HepG2 (cell line): Measurements from ENCODE around the gene LRRTM1. TPM values are rescaled to one million over a fixed set of nuclear protein-coding genes. Genes with fewer than 3 reads are reported as not detected.

Source experiments
- ATAC-seq: fragments of 200-7000 bp; cut with Tn5 transposase; 3 replicates; pipeline ENCODE4 v1.9.1; 2020; ENCODE audit warnings: mild to moderate bottlenecking, moderate library complexity
- BruUV-seq: library from RNA; stranded (reverse); fragments of 400-500 nt; replicated peaks from 2 replicates; lab custom pipeline; 2021; lab: Mats Ljungman, UMichigan
- CTCF ChIA-PET: fragments of 300-600 bp; formaldehyde crosslinking; extraction: SDS; loops from one replicate; lab custom pipeline; 2021; ENCODE audit warnings: low total read pairs, inconsistent platforms, low intra/inter-chr PET ratio; lab: Yijun Ruan, JAX
- POLR2A ChIA-PET: fragments of 350-600 bp; sonication (Branson Sonifier 250); formaldehyde crosslinking; loops from one replicate; lab custom pipeline; 2020; ENCODE audit warnings: antibody characterized with exemption, inconsistent platforms; lab: Yijun Ruan, JAX
- DNase-seq: peaks from one replicate; pipeline ENCODE4 v3.0.0-alpha.2; 2015; ENCODE audit warnings: low spot score
- FAIRE-seq: peaks from 3 replicates; lab custom pipeline; 2011; peaks lifted over from hg19 to GRCh38; lab: Jason Lieb, UNC
- H2AFZ ChIP-seq: one replicate; pipeline ENCODE4 v1.6.1; 2011; ENCODE audit warnings: low read length, inconsistent platforms
- H3K27ac ChIP-seq: fragments of 300-600 bp; 3 replicates; pipeline ENCODE4 v1.8.0; 2011; ENCODE audit warnings: mixed run types, mild to moderate bottlenecking, mixed read lengths, low read length, inconsistent platforms; ENCODE audit not compliant: insufficient read depth; ENCODE audit errors: extremely low read length
- H3K27me3 ChIP-seq, 2 experiments: fragments of 200-600 bp in 1 of 2; 2 replicates in 1 of 2; 3 replicates in 1 of 2; pipeline versions ENCODE4 v1.6.0 to v1.8.0; 2011; ENCODE audit warnings: low read length in 2 of 2, mild to moderate bottlenecking in 2 of 2, moderate library complexity in 2 of 2, inconsistent platforms in 1 of 2; ENCODE audit not compliant: insufficient read depth in 2 of 2, control insufficient read depth in 1 of 2
- H3K36me3 ChIP-seq, 2 experiments: fragments of 200-600 bp in 1 of 2; replicated peaks in 1 of 2; 2 replicates in 1 of 2; 3 replicates in 1 of 2; pipeline versions ENCODE4 v1.5.1 to v1.8.0; 2011; ENCODE audit warnings: low read length in 2 of 2, inconsistent platforms in 1 of 2; ENCODE audit not compliant: insufficient read depth in 2 of 2, control insufficient read depth in 1 of 2
- H3K4me1 ChIP-seq: 2 replicates; pipeline ENCODE4 v1.5.1; 2012; ENCODE audit warnings: low read length, inconsistent platforms; ENCODE audit not compliant: insufficient read depth
- H3K4me2 ChIP-seq: 2 replicates; pipeline ENCODE4 v1.6.0; 2011; ENCODE audit warnings: low read depth, low read length, inconsistent platforms
- H3K4me3 ChIP-seq, 3 experiments: fragments of 200-600 bp in 1 of 3; sonication (generic), shearing (Covaris generic) in 1 of 3; replicated peaks in 1 of 3; 2 replicates each; pipeline ENCODE4 v1.5.1; 2011 to 2016; ENCODE audit warnings: low read length in 3 of 3, inconsistent platforms in 2 of 3, low read depth in 2 of 3, mild to moderate bottlenecking in 2 of 3, control low read depth in 1 of 3, mixed read lengths in 1 of 3; ENCODE audit not compliant: insufficient read depth in 1 of 3
- H3K79me2 ChIP-seq: one replicate; pipeline ENCODE4 v1.6.1; 2011; ENCODE audit warnings: low read length, inconsistent platforms; ENCODE audit not compliant: insufficient read depth
- H3K9ac ChIP-seq: 2 replicates; pipeline ENCODE4 v1.6.0; 2011; ENCODE audit warnings: mild to moderate bottlenecking, low read depth, low read length, inconsistent platforms; ENCODE audit not compliant: insufficient read depth
- H3K9me3 ChIP-seq: 2 replicates; pipeline ENCODE4 v1.5.1; 2012; ENCODE audit warnings: mild to moderate bottlenecking, low read length
- H4K20me1 ChIP-seq: 2 replicates; pipeline ENCODE4 v1.6.0; 2011; ENCODE audit warnings: inconsistent platforms, mild to moderate bottlenecking, low read length, moderate library complexity; ENCODE audit not compliant: insufficient read depth
- BORCS8-MEF2B ChIP-seq: sonication (generic); formaldehyde crosslinking; IDR thresholded peaks from 2 replicates; pipeline ENCODE4 v1.8.0; 2022; ENCODE audit warnings: mild to moderate bottlenecking, missing genetic modification reagents
- GTF3A ChIP-seq: sonication (generic); formaldehyde crosslinking; conservative IDR thresholded peaks from 2 replicates; pipeline ENCODE4 v1.4.0; 2020; ENCODE audit warnings: mild to moderate bottlenecking, missing genetic modification reagents
- HDAC2 ChIP-seq: sonication (generic); formaldehyde crosslinking; IDR thresholded peaks from 2 replicates; pipeline ENCODE4 v1.4.0; 2020; ENCODE audit warnings: missing genetic modification reagents
- KAT7 ChIP-seq: IDR thresholded peaks from 2 replicates; pipeline ENCODE4 v1.6.1; 2018; ENCODE audit warnings: borderline replicate concordance, missing compliant biosample characterization
- MXD1 ChIP-seq: sonication (generic); formaldehyde crosslinking; IDR thresholded peaks from 2 replicates; pipeline ENCODE4 v1.4.0; 2020; ENCODE audit warnings: mild to moderate bottlenecking, missing genetic modification reagents
- PHB2 ChIP-seq: fragments of 450-650 bp; IDR thresholded peaks from 2 replicates; pipeline ENCODE4 v1.6.1; 2018; ENCODE audit not compliant: partially characterized antibody
- PRDM10 ChIP-seq: sonication (generic); formaldehyde crosslinking; IDR thresholded peaks from 2 replicates; pipeline ENCODE4 v1.4.0; 2020; ENCODE audit warnings: low read depth, missing genetic modification reagents
- TRIM22 ChIP-seq: fragments of 450-650 bp; IDR thresholded peaks from 2 replicates; pipeline ENCODE4 v1.6.1; 2017
- ZBTB44 ChIP-seq: sonication (generic); formaldehyde crosslinking; IDR thresholded peaks from 2 replicates; pipeline ENCODE4 v1.4.0; 2020; ENCODE audit warnings: missing genetic modification reagents
- ZNF281 ChIP-seq: sonication (generic); formaldehyde crosslinking; IDR thresholded peaks from 2 replicates; pipeline ENCODE4 v1.4.0; 2020; ENCODE audit warnings: missing genetic modification reagents, borderline replicate concordance
- ZNF558 ChIP-seq: sonication (generic); formaldehyde crosslinking; IDR thresholded peaks from 2 replicates; pipeline ENCODE4 v1.9.0; 2022; ENCODE audit warnings: mild to moderate bottlenecking, missing genetic modification reagents, borderline replicate concordance
- ZNF619 ChIP-seq: sonication (generic); formaldehyde crosslinking; IDR thresholded peaks from 2 replicates; pipeline ENCODE4 v1.4.0; 2020; ENCODE audit warnings: mild to moderate bottlenecking, missing genetic modification reagents
- ZNF670 ChIP-seq: sonication (generic); formaldehyde crosslinking; IDR thresholded peaks from 2 replicates; pipeline ENCODE4 v1.8.0; 2022; ENCODE audit warnings: mild to moderate bottlenecking, missing genetic modification reagents, borderline replicate concordance
- ZSCAN31 ChIP-seq: sonication (generic); formaldehyde crosslinking; IDR thresholded peaks from 2 replicates; pipeline ENCODE4 v1.5.0; 2020; ENCODE audit warnings: low read depth, mild to moderate bottlenecking, missing genetic modification reagents
- WGBS: methylation state at CpG from one replicate; pipeline ENCODE4 v1.1.6; 2017; ENCODE audit warnings: low lambda C conversion rate; 5-methylcytosine and 5-hydroxymethylcytosine counted together
- in situ Hi-C: cut with HindIII; loops from 2 replicates; pipeline ENCODE4 v1.10.0; 2017; ENCODE audit warnings: low pct_unique_long_range_greater_than_20kb; ENCODE audit not compliant: extremely low pct_ligation_motif_present
- intact Hi-C: fragments of 100-400 bp; cut with micrococcal nuclease; formaldehyde crosslinking; loops from one replicate; pipeline ENCODE4 v1.10.0; 2022; ENCODE audit not compliant: unreplicated experiment
- polyA plus RNA-seq, 8 experiments: library from polyadenylated mRNA; depleted of rRNA in 3 of 8; stranded (reverse) in 7 of 8; unstranded in 1 of 8; fragments of >200 nt; fragmentation: Illumina TruSeq in 4 of 8; extraction: Trizol in 4 of 8; gene quantifications; 2 replicates each; pipeline versions ENCODE4 v1.2.1 to v1.2.3, GENCODE V29; 2011 to 2016; ENCODE audit warnings: low read depth in 4 of 8, missing spikeins in 1 of 8, mixed read lengths in 1 of 8; ENCODE audit not compliant: insufficient read depth in 1 of 8
- total RNA-seq, 5 experiments: library from RNA; depleted of rRNA; stranded (reverse); fragments of >200 nt; fragmentation: Illumina TruSeq; extraction: Trizol; gene quantifications; 2 replicates each; pipeline ENCODE4 v1.2.3, GENCODE V29; 2016; ENCODE audit warnings: low read depth in 1 of 5

The LRRTM1 gene
- total and polyA plus RNA-seq, 2 of the 13 experiments (the other 11 are each of a cell fraction or from before 2014, with no cell fraction given): not detected

- Histone ChIP-seq H3K9me3 (no peaks in the 10 kb centered on the region), H3K4me1 (no peaks in the 10 kb centered on the region), H3K79me2 (no peaks in the 10 kb centered on the region), H3K27me3 (peaks cover 2 to 31% of the 10 kb centered on the region in 2 experiments; a peak in 3 of 5 replicates), H3K27ac (no peak overlapping the region), H4K20me1 (no peaks in the 10 kb centered on the region), H2AFZ (no peak overlapping the region), H3K4me2 (no peak overlapping the region), H3K36me3 (no peaks in the 10 kb centered on the region), H3K9ac (no peak overlapping the region), H3K4me3 (no peak overlapping the region)
- no peak for TF ChIP-seq HDAC2
- no peak for TF ChIP-seq ZNF558 (CRISPR knock-in tag)
- TF ChIP-seq ZNF281 (CRISPR knock-in tag): no peak
- TF ChIP-seq TRIM22: no peak
- no peak for TF ChIP-seq ZNF619
- no peak for TF ChIP-seq ZBTB44 (CRISPR knock-in tag)
- no peak for TF ChIP-seq PRDM10 (CRISPR knock-in tag)
- no peak for TF ChIP-seq GTF3A (CRISPR knock-in tag)
- no peak for TF ChIP-seq ZSCAN31 (CRISPR knock-in tag)
- no peak for TF ChIP-seq PHB2
- no peak for TF ChIP-seq KAT7 (CRISPR knock-in tag)
- no peak for TF ChIP-seq ZNF670 (CRISPR knock-in tag)
- no peak for TF ChIP-seq MXD1
- no peak for TF ChIP-seq BORCS8-MEF2B
- ChIA-PET POLR2A (no interaction called here), CTCF (no interaction called here)
- ATAC-seq: no peak
- no TSS peak for BruUV-seq
- in situ Hi-C loops (no loop called here), intact Hi-C loops (no loop called here)
- WGBS: 3% methylated on average over 1 of the region's 1 CpG
- no peak for DNase-seq
- no peak for FAIRE-seq
Measured at GRCh38 chr2:80300346-80300745, 4.2 kb downstream of the LRRTM1 start.
